ENCODE data around the gene CD37.
"Not testable (repeated sequence)": the region's sequence is repeated elsewhere in the genome, so short reads cannot be mapped to it uniquely, and the experiment has no call there.

Gene CD37

GRCh38 chr19:49331187-49331586, 4.0 kb upstream of the CD37 start:
- DNase-seq, result not testable (repeated sequence)

DNA sequence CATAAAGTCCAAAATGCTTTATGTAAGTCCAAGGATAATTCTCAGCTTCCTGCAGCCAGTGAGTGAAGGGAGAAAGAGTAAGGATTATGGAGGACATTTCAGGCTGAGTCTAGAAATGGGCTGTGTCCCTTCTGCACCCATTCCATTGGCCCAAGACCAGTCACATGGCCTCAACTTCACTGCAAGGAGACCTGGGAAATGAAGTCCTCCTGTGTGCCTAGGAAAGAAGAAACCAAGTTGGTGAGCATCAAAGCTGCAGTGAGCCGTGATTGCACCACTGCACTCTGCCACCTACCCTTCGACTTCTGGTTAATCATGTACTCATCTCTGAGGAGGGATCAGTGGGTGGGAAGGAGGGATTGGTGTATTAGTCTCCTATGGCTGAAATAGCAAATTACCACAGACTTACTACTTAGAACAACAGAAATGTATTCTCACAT, 3.6 kb upstream of the CD37 start:
- DNase-seq, result peak; percentile 39

DNA sequence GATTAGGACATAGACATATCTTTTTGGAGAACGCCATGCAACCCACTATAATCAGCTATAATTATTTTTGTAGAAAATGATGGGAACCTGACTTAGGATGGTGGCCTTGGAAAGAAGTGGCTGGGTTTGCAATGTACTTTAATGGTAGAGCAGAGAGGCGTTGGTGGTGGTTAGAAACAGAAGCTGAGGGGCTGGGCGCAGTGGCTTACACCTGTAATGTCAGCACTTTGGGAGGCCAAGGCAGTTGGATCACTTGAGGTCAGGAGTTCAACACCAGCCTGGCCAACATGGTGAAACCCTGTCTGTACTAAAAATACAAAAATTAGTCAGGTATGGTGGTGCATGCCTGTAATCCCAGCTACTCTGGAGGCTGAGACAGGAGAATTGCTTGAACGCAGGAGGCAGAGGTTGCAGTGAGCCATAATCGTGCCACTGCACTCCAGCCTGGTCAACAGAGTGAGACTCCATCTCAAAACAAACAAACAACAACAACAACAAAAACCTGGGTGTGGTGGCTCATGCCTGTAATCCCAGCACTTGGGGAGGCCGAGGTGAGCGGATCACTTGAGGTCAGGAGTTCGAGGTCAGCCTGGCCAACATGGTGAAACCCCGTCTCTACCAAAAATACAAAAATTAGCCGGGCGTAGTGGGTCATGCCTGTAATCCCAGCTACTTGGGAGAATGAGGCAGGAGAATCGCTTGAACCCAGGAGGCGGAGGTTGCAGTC, 2.4 kb upstream of the CD37 start:
- DNase-seq, result not testable (repeated sequence)

- DNase-seq, result peak; percentile 12
Observed at GRCh38 chr19:49333418-49333805, 1.8 kb upstream of the CD37 start.

DNA sequence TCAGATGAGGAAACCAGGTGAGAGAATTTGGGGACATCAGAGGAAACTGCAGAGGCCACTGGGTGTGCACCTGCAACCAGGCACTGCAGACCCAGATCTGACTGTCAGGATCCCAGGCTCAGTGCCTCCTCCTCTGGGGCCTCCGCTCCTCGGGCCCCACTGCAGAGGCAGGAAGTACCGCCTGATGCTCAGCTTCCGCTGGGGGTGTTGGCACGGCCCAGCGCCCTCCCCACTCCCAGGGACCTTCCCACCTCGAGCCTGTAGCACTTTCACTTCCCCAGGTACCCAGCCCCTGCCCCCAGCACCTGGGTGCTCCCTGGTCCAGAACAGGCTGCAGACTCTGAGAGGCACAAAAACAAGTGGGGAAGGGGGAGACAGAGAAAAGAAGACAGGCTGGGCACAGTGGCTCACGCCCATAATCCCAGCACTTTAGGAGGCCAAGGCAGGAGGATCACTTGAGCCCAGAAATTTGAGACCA, 1.4 kb upstream of the CD37 start:
- DNase-seq, result no peak

DNA sequence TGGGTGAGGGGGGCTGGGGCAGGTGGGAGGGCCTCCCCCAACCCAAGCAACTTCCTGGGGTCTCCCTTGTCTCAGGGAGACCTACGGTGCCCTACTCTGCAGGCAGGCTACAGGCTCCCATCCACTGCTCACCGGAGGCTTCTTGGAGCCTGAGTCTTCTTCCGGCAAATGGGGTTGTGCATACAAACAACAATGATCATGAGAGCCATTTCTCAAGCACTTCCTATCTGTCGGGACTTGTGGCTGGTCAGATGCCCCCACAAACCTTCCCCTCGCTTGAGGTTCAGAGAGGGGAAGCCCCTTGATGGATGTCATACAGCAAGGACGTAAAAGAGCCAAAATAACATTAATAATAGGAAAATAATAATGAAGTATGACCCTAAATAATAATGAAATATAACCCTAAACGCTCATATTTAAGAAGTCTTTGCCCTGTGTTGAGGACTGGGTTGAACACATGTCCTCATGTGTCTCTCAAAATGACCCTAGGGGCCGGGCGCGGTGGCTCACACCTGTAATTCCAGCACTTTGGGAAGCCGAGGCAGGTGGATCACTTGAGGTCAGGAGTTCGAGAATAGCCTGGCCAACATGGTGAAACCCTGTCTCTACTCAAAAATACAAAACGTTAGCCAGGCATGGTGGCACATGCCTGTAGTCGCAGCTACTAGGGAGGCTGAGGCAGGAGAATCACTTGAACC, 727 bp downstream of the CD37 start:
- DNase-seq, result no peak

DNA sequence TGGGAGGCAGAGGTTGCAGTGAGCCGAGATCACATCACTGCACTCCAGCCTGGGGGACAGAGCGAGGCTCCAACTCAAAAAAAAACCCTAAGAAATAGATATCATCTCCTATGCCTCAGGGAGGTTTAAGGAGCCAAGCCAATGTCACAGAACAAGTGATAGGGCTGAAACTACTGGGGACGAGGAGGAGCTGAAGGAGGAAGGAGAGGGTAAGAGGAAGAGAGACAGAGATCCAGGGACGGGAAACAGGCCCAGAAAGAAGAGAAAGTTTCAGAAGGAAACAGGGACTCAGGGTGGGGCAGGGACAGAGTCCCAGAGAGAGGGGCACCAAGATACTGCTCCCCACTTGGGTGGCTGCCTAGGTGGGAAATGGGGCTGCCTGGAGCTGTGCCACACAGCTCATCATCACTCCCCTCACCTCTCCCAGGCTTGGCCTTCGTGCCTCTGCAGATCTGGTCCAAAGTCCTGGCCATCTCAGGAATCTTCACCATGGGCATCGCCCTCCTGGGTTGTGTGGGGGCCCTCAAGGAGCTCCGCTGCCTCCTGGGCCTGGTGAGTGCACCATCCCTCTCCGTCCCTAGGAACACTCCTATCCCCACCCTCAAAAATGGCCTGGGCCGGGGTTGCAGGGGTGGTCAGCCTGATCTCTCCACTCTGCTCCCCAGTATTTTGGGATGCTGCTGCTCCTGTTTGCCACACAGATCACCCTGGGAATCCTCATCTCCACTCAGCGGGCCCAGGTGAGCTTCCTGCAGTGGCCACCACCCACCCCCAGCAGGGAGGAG, 1.5 kb downstream of the CD37 start:
- no peak for DNase-seq

DNA sequence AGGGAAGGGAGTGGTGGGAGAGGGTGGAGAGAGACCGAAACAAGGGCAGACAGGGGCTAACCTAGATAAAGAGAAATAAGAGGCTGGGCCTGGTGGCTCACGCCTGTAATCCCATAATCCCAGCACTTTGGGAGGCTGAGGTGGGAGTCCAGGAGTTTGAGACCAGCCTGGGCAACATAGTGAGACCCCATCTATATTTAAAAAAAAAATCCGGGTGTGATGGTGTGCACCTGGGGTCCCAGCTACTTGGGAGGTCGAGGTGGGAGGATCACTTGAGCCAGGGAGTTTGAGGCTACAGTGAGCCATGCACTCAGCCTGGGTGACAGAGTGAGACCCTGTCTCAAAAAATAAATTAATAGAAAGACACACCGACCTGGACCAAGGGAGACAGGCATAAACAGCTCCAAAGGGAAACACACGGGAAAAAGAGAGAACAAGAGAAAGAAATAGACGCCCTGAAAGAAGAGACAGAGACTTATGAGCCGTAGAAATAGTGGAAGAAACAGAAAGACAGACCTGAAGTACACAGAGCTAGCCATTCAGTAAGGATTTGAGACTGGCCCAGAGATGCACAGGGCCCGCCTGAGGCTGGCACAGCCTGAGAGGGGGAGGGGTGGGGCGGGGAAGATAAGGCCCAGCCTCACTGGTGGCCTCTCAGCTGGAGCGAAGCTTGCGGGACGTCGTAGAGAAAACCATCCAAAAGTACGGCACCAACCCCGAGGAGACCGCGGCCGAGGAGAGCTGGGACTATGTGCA, 2.2 kb downstream of the CD37 start:
- no peak for DNase-seq

DNA sequence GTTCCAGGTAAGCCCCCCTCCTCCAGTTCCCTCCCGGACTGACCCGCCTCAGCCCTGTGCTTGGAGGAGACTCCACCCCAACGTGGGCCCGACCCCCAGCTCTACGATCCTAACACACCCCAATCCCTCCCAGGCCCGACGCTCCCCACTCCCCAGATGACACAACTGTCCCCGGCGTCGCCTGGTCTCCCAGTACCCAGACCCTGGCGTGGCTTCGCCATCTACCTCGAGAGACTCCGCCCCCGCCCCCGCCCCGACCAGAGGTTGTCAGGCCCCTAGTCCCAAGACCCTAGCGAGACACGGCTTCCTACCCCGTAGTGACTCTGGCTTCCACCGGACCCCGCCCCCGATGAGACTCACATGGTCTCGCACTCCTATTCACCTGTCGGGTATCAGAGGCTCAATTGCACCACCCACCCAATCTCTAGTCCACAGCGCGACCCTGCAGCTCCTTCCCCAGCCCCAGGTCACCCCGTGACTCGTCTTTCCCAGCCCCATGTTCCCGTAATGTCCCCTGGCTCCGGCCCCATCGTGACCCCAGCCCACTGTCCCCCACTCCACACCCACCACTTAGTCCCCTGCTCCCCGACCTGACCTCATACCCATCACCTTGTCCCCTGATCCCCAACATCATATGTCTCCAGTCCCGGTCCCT, 2.9 kb downstream of the CD37 start:
- no peak for DNase-seq

DNA sequence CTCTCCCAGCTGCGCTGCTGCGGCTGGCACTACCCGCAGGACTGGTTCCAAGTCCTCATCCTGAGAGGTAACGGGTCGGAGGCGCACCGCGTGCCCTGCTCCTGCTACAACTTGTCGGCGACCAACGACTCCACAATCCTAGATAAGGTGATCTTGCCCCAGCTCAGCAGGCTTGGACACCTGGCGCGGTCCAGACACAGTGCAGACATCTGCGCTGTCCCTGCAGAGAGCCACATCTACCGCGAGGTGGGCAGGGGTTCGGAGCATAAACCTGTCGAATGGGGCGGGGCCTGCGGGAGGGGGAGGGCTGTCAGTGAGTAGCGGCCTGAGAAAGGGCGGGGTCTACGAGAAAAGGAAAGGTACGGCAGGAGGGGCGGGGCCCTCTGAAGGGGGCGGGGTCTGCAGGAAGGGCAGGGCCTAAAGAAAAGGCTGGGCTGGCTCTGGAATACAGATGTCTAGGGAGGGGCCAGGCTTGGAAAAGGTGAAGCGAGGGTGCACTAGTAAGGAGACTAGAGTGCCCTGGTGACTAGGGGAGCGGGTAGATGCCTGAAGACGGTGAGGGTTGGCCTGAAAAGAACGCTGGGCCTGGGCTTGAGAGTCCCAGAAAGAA, 3.6 kb downstream of the CD37 start:
- DNase-seq, result no peak

DNA sequence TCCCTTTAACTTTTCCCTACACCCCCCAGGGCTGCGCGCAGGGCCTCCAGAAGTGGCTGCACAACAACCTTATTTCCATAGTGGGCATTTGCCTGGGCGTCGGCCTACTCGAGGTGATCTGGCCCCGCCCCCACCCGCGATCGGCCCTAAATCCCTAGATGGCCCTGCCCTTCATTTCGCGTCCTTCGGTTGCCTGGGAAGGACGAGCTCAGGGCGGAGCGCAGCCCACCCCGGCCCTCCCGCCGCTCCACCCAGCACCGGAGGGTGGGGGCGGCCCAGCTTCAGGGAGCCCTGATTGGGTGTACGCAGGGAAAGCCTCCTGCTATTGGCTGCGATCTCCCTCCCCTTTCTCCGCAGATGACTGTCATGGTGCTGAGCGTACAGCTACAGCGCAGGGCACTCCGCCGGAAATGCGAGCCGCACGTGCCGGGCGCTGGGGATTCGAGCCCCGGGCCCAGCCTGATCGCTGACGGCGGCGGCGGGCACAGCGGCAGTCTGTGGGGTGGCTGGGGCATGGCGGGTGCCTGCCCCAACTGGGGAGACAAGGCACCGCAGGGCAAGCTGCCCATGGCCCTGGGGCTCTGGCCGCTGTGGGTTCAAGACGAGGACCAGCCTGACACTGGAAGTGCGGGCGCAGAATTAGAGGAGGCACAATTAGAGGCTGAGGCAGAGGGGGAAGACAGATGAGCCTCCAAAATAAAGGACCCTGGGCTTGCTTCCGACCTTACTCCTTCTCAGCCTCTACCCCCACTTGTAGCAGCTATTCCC, 4.3 kb downstream of the CD37 start:
- peak; percentile 87 for DNase-seq

DNA sequence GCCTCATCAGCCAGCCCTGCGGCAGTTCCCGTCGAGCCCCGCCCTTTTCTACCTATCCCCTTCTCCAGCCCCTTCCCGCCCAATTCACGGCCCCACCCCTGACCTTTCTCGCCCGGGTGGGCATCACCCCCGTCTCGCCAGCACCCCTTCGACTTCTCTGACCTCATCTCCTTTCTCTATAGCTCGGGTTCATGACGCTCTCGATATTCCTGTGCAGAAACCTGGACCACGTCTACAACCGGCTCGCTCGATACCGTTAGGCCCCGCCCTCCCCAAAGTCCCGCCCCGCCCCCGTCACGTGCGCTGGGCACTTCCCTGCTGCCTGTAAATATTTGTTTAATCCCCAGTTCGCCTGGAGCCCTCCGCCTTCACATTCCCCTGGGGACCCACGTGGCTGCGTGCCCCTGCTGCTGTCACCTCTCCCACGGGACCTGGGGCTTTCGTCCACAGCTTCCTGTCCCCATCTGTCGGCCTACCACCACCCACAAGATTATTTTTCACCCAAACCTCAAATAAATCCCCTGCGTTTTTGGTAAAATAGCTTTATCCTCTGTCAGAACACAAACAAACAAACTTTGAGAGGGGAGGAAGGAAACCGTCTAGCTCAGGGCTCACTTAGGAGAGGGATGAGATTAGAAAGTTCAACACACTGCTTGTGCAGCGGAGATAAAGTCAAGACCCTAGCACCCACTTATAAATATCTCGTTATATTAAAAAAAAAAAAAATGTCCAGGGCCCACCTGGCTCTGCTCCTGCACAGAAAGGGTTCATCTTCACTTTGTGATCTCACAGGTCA, 5.1 kb downstream of the CD37 start:
- no peak for DNase-seq

DNA sequence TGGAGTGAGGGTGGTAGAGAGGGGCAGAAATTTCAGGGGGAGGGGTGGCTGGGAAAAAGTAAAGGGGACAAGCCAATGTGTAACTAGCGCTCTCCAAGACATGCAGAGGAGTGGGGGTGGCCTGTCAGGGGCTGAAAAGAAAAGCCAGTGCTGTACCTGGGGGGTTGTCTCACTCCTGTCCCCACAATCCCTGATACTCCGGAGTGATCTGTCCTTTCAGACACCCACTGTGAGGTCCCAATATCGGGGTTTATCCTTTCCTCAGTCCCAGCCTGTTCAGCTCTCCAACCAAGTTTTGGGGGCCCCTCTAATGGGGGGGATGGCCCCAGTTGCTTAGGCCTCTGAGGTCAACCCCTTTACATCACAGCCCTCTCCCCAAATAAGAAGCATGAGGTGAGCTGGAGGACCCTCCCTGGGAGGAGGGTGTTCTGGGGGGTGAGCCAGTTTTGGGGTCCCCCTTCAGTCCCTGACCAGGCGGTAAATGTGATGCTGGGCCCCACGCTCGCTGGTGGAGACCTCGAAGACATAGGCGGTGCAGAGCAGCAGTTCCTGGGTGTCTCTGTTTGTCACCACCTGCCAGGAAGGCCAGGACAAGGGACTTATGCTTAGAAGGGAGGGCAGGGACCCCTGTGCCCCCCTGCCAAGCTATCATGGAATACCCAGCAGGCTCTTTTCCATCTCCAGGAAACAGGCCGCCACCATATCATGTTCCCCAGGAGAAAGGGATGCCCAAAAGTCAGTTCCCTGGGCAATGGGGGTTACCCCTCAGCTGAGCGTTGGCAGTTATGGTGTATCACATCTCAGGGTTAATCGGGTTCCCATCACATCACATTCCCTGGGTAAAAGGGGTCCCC, 5.9 kb downstream of the CD37 start:
- DNase-seq, result no peak

- no peak for DNase-seq
Observed at GRCh38 chr19:49342291-49342721, 7.1 kb downstream of the CD37 start.

DNA sequence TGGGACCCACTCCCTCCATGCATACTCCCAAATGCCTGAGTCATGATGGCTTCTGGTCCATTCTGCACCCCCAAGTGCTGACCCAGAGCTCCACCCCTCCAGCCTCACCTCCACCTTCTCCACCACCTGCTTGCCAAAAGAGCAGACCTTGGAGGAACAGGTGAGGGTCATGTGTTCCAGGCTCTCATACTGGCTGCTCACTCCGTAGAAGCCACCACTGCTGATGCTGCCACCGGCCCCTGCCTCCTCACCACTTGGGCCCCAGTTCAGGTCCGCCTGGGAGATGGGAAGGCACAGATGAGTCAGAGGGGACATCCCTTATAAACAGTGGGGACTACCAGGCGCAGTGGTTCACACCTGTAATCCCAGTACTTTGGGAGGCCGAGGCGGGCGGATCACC, 7.9 kb downstream of the CD37 start:
- no peak for DNase-seq

DNA sequence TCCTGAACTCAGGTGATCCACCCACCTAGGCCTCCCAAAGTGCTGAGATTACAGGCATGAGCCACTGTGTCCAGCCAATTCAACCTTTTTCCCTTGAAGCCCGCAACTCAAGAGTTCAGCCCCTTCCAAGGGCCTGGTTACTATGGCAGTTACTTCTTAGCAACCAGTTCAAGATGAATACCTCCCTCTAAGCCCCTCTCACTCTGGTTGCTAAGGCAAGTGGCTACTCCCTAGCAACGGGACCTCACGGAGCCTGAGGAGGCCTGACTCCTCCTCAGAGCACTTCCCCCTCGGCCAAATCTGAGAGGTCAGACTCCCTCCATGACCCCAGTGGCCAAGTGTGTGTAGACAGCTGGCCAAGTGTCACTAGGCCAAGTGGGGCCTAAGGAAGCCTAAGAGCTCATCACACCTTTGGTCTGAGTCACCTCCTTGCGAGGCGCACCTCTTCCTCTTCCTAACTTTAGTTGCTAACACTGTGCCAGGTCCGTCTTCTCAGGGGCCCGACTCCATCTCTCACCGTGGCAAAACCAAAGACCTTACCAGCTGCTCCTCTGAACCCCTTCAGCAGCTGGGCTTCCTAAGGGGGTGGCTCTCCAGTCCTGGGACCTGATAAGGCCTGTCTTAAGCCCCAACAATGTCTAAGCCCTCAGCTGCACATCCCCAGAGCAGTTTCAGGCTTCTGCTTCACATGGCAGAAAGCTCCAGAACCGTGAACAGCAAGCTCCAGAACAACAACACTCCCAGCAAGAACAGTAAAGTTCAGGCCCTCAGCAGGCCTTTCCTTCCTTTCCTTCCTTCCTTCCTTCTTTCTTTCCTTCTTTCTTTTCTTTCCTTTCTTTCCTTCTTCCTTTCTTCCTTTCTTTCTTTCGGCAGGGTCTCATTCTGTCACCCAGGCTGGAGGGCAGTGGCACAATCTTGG, 9.6 kb downstream of the CD37 start:
- no peak for DNase-seq

DNA sequence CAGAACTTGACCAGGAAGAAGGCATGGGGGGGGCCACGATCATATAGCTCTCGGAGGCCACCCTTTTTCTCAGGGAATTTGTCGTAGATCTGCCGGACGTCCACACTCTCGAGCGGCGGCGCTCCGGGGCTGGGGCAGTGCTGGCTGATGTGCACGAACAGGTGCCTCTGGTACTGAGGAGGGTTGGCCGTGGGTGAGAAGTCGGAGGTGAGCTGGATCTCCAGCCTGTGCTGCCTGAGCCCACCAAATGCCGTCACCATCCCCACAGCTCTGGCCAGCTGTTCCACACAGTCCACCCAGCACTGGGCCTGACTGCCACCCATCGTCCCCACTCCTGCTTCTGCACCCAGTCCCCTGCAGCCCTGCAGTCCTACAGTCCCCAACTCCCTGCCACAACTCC, 12.0 kb downstream of the CD37 start:
- DNase-seq, result no peak

- peak; percentile 75 for DNase-seq
Observed at GRCh38 chr19:49347835-49348234, 12.6 kb downstream of the CD37 start.
